NCI-H1694 treated with DMSO at 0.1 percent for 48 hours (cell line): Measurements from ENCODE around the gene LBX2.

ENCODE experiments used
- DNase-seq: peaks from one replicate; lab custom pipeline; 2025; lab: John Stamatoyannopoulos, UW

The LBX2 gene

DNA sequence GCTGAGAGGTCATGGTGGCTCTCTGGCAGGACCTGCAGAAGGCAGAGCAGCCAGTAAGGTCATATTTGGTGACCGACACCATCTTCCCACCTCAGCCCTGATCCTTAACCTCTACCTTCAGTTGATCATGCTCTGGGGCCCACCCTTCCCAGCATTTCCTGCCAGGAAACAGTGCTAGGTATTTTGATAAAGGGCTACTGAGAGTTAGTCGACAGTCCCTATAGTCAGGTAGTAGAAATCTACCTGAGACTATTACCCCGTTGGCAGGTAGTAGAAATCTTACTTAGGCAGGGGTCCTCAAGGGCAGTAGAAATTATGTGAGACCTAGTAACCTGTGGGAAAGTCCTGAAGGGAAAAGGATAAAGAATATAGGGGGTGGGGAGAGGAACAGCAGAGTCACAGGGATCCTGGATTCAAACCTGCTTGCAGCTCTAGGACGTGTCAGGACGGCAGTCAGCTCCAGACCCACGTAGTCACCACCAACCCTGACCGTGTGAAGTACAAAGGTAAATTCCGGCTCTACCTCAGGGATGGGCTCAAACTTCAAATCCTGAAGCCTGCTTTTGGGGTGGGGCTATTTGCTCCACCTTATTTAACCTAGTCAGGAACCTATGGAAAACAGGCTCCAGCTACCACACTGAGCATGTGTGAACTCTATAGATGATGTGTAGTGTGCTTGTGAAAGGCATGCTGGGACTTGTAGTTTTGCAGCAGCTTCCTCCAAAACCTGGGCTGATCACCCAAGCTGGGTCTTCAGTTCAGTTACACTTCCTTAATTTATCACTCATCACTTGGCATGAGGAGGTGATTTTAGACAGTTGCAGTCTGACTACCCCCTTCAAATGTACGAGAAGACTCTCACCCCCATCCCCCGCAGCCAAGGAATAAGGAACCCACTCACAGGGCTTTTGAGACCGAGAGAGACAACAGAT is 26.6 kb upstream of the LBX2 start, which contains the start of gene DQX1:
Gene DQX1, minus strand, starts transcription at position 515 of the 932 bp plus-strand sequence. Its CDS starts 502 bp downstream, at position 13.
- DNase-seq = peak; percentile 15

- no peak for DNase-seq
Observed at GRCh38 chr2:74524955-74525716, 25.7 kb upstream of the LBX2 start.

- no peak for DNase-seq
Observed at GRCh38 chr2:74524005-74524404, 24.6 kb upstream of the LBX2 start.

DNA sequence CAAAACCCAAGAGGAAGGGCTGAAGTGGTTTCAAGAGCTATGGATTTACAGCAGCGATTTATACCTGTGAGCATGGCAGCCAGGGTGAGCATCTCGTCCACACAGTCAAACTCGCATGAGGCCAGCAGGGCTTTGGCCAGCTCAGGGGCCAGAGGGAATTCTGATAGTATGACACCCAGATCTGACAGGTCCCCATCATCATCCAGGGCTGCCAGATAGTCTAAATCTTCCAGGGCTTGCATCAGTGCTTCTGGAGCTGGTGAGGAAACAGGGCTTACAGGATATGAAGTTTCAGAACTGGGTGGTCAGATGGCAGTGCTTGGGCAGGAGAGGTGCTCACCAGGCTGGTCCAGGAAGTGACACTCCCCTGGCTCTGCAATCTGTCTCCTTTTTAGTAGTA is 23.1 kb upstream of the LBX2 start:
- DNase-seq = no peak

GRCh38 chr2:74516650-74517049 is 17.2 kb upstream of the LBX2 start:
- no peak for DNase-seq

DNA sequence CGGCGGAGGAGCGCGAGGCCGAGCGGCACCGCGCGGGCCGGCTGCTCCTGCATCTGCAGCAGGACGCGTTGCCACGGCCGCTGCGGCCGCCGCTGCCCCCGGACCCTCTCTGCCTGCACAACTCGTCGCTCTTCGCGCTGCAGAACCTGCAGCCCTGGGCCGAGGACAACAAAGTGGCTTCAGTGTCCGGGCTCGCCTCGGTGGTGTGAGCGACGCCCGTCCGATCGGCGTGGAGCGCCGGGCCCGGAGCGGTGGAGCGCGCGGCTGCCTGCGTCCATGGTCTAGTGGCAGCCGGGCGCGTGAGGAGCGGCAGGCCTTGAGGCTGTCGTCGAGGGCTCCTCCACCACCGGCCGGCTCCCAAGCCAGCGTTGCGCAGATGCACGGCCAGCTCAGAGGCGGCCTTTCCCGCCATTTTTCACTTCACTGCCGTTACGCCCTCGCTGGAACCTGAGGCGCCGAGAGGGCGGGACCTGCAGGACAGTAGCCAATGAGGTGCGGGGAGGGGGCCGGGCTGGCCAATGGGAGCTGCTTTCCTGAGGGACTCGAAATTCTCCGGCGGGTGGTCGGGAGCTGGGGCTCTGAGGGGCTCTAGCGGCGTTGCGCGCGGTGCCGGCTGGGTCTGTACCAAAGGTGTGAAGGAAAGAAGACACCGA is 16.7 kb upstream of the LBX2 start:
- no peak for DNase-seq

DNA sequence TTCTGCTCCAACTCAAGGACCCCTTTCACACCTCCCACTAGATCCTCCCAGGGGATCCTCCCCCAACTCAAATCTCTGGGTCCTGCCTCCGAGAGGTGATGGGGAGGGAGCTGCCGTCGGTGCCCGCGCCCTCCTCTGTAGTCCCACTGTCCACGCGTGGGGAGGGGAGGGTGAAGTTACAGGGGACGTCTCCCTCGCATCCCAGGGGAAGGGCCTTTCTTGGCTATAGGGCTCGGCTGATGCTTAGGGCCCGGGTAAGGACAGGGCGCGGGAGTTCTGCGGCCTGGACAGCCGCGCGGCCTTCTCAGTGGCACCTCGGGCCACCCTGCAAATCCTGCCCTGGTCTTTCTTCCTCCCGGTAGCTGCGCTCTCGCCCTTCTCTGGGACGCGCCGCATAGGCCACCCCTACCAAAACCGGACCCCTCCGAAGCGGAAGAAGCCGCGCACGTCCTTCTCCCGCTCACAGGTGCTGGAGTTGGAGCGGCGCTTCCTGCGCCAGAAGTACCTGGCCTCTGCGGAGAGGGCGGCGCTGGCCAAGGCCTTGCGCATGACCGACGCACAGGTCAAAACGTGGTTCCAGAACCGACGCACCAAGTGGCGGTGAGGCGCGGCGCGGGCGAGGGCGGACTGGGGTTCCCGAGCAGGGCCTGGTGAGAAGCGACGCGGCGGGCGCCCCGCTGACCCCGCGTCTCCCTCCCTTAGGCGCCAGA is 16.0 kb upstream of the LBX2 start:
- DNase-seq = no peak

DNA sequence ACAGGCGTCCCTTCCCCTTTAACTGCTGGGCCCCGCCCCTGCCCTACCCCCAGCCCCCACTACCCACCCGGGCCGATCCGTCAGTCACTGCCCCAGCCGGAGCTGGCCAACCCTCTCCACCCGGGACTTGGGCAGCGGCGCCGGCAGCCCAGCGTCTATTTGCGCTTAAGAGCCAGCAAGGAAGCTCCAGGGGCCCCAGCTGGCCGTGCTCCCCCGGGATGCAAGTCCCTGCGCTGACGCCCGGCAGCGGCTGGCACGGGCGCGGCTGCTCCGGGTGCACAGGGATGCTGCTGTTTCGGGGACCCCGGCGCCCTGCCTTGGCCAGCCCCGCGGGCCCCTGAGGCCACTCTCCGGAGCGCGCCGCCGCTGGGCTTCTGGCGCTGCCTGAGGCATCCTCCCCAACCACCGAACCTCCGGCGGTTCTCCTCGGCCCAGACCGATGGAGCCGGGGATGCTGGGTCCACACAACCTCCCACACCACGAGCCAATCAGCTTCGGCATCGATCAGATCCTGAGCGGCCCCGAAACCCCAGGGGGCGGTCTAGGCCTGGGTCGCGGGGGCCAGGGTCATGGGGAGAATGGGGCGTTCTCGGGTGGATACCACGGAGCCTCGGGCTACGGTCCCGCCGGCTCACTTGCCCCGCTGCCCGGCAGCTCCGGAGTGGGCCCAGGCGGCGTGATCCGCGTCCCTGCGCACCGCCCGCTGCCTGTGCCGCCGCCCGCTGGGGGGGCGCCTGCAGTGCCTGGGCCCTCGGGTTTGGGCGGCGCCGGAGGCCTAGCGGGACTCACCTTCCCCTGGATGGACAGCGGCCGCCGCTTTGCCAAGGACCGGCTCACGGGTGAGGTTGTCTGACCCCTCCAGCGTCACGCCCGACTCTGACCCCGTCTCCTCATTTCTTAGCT is 15.2 kb upstream of the LBX2 start, which contains the start of gene TLX2:
Gene TLX2, plus strand, starts transcription at position 83 of the 903 bp plus-strand sequence. Its CDS starts 357 bp downstream, at position 440.
- DNase-seq = no peak

DNA sequence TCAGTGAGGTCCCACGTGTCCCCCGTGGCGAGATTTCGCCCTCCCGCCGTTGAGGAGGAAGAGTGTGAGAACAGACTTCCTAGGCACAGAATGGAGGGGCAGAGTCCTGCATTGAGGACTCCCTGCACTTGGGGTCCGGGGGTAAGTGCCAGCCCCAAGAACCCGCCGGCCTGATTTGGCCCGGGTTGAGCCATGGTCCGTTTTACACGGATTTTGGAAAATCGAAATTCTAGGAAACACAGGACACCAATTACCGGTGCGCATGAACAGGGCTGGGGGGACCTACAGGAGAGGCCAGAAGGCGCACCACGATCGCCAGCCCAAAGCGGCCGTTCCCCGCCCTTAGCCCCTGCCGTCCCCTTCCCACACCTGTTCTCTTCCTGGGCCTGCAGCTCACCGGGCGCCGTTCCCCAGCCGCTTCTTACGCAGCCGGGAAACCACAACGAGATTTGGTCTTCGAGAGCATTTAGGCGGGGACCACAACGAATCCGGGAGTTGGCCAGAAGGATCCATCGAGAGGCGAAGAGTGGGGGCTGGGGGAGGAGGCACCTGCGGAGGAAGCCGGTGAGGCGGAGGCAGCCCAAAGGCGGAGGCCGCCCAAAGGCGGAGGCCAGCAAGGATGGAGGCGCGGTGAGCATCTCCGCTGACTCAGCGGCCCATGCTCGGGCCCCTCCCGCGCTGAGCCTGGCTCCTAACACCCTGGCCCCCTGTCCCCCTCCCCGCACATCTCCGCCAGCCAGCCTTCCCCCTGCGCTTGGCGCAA is 14.4 kb upstream of the LBX2 start:
- no peak for DNase-seq

- DNase-seq = no peak
Observed at GRCh38 chr2:74512744-74513604, 13.6 kb upstream of the LBX2 start.

- DNase-seq = no peak
Observed at GRCh38 chr2:74511104-74511989, 11.9 kb upstream of the LBX2 start.

DNA sequence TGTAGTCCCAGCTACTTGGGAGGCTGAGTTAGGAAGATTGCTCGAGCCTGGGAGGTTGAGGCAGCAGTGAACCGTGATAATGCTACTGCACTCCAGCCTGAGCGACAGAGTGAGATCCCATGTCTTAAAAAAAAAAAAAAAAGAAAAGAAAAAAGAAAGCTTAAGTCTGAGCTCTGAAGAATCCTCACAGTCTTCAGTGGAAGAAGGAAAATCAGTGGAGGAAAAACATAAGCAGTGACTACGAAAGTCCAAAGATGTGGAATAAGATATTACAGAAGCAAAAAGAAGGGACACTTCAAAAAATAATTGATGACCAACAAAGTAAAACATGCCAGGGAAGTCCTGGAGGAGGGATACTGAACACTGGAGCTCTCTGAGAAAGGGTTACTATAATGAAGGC is 10.9 kb upstream of the LBX2 start:
- DNase-seq = no peak

GRCh38 chr2:74507926-74508520 is 8.6 kb upstream of the LBX2 start:
- DNase-seq = peak; percentile 48

DNA sequence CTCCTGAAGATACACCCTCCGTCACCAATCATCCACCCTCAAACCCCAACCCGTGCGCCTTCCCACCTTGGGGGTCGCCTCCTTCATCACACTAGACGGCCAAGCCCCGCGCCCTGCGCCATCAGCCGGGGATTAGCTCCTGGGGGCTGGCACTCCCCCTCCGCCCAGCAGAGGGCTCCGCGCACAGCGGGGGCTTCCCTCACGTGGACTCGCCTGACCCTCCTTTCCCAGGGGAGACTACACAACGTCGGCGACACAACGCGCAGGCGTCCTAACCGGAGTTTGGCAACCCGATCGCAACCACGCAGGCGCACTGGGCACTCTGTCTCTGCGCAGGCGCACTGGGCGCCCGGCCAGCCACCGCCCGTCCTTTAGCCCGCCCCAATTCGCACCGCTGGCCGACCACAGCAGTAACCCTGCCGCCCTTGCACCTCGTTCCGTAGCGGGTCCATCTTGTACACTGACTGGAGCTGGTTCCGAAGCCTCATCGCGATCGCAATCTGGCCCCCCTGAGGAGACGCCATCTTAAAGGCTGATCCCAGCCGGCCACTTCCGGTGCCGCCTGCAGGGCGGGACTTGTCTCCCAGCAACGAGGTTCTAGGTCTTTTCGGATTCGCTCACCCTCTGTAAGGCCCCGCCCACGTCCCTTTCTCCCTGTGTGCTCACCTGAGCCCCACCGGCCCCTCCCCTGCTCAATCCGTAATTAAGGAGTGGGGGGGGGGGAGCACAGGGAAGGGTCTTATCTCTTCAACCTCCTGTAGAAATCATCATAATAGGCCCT is 7.9 kb upstream of the LBX2 start, which contains the start of gene PCGF1:
Gene PCGF1, minus strand, starts transcription at position 551 of the 781 bp plus-strand sequence. Its CDS starts 27 bp downstream, at position 524.
- DNase-seq = peak; percentile 98

DNA sequence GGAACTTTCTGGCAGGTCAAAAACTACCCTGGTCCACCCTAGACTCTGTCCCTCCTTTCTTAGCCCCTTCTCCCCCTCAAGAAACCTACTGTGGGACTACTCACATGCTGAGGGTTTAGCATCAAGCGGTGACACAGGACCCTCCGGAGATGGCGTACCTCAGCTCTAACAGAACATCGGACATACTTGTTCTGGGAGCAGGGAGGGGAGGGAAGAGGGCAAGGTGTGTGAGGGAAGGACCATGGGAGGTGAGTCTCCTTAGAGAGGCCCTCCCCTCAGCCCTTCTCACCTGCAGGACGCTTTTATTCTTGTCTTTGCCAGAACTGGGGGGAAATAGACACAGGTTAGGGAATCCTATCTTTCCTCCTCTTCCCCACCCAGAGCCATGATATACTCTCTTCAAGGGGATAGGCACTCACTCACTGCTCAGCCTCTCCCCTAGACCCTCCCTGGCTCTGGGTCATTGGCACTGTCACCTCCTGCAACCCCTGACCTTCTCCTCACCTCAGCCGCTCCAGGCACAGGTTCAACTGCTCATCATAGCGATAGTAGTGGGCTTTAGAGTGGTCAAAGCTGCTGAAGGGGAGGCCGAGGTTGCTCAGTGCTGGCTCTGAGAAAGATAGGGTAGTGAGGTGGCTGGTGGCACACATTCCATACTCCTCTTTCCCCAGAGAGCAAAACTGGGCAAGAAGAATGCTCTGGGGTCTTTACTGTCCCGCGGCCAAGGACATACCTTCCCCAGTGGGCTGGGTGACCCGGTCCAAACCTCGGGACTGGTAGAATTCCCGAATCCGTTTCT is 6.2 kb upstream of the LBX2 start:
- no peak for DNase-seq

GRCh38 chr2:74504591-74504990 is 5.2 kb upstream of the LBX2 start:
- DNase-seq = no peak
